ENCODE measurements around the gene RICTOR.

Gene RICTOR

DNA sequence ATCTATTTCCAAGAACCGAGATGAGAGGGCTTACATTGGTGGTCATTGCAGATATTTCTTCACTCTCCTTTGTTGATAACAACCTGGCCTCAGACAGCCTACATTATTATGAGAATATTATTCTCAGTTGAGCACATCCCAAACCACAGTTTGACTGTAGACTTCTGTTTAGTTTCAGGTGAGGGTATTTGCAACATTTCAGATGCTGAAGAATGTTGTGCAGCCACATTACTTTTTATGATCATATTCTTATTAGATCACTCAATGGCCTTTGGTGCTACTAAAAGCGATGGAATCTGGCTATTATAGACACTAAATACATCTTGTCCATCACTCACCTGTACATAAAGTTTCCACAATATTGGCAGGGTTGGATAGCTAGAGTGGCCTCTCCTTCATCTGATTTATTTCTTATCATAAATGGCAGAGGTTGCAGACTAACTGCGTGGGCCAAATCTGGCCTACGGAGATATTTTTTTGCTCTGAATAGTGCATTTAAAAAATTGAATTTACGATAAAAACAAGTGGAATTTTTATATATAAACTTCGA lies 26.2 kb upstream of the RICTOR start:
- DNase-seq (ENCODE audit: low spot score), result no peak

DNA sequence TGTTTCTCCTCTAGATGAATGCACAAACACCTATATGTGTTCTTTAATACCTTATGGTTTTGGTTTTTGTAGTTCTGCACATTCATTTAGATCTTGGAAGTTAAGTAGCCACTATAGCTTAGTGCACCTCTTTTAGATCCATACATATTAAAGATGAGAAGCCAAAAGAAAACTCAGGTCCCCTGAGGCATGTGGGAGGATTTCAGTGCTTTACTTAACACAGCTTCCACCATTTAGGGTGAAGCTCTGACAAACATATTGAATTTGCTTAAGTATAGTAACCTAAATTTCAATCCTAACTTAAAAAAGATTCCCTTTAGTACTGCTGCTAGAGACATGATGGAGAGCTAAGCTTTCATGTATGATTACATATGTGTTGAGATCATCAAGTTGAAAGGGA lies 25.6 kb upstream of the RICTOR start:
- no peak for DNase-seq (ENCODE audit: low spot score)

DNA sequence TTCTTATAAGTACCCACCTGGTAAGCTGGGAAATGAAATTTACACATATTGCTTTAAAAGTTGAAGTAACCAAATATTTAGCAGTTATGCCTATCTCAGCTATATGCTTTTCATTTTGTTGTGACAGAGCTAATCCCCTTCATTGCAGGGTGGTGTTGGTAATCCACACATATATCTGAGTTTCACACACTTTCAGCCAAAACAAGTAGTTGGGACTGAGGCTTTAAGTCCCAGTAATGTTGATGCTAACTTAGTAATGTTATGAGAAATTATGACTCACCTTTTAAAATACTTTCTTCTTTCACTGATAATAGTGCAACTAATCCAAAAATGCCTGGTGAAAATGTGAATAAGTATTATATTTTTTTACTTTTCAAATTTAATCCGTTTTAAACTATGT lies 19.2 kb upstream of the RICTOR start:
- DNase-seq (ENCODE audit: low spot score), result no peak

DNA sequence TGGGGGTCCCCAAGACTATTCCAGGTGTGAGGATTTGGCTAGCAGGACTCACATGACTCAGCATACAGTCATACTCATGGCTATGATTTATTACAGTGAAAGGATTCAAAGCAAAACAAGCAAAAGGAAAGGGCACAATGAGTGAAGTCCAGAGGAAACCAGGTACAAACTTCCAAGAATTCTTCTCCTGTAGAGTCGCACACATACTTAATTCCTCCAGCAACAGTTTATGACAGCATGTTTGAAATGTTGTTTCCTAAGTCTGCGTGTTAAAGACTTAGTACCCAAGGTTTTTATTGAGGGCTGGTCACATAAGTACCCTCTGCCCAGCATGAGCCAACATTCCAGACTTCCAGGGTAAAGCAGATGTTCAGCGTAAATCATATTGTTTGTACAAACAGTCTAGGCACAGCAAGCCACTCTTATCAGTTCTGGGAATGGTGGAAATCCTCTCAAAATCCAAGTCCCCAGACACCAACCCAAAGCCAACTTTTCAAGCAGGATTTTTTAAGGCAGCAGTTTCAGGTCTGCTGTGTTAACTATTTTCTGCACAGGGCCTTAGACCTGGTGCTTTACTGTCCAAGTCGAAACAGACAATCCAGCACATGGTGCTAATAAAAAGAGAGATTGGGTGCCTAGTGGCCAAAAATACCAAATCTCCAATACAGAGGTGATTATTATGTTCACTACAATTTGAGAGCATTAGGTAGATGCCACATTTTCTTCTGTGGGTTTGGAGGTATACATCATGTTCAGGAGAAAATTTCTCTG lies 18.6 kb upstream of the RICTOR start:
- no peak for DNase-seq (ENCODE audit: low spot score)

DNA sequence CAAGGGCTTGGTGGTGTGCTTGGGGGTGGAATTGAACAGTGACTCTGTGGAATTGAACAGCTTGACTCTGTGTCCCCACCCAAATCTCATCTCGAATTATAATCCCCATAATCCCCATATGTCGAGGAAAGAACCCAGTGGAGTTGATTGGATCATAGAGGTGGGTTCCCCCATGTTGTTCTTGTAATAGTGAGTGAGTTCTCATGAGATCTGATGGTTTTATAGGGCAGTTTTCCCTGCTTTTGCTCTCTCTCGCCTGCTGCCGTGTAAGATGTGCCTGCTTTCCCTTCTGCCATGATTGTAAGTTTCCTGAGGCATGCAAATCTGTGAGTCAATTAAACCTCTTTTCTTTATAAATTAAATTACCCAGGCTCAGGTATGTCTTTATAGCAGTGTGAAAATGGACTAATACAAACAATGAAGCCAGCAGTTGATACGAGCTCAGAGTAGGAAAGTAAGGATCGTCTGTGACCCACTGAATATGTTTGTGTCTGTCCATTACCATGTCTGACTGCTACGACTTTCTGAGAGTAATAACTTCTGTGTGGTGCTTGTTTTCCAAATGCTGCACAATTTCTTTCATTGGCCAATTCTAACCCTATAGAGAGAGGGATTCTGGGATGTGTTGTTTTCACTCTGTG lies 17.9 kb upstream of the RICTOR start:
- DNase-seq (ENCODE audit: low spot score), result no peak

DNA sequence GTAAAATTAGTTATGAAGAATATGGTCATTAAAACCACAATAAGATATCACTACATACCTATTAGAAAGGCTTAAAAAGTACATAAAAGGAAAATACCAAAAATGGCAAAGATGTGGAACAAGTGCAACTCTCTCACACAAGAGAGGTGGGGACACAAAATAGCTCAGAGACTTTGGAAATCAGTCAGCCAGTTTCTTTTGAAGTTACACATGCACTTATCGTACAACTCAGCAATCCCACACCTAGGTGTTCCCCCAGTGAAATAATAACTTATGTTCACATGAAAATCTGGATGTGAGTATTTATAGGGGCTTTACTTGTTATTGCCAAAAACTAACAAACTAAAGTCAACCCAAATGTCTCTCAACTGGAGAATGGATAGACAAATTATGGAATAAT lies 9.8 kb upstream of the RICTOR start:
- DNase-seq (ENCODE audit: low spot score), result no peak

DNA sequence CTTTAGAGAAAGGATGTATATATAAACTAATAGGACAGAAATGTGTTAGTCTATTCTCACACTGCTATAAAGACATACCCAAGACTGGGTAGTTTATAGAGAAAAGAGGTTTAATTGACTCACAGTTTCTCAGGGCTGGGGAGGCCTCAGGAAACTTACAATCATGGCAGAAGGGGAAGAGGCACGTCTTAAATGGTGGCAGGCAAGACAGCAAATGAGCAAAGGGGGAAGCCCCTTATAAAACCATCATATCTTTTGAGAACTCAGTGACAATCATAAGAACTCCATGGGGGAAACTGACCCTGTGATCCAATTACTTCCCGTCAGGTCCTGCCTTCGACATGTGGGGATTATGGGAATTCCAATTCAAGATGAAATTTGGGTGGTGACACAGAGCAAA lies 8.8 kb upstream of the RICTOR start:
- DNase-seq (ENCODE audit: low spot score), result no peak

DNA sequence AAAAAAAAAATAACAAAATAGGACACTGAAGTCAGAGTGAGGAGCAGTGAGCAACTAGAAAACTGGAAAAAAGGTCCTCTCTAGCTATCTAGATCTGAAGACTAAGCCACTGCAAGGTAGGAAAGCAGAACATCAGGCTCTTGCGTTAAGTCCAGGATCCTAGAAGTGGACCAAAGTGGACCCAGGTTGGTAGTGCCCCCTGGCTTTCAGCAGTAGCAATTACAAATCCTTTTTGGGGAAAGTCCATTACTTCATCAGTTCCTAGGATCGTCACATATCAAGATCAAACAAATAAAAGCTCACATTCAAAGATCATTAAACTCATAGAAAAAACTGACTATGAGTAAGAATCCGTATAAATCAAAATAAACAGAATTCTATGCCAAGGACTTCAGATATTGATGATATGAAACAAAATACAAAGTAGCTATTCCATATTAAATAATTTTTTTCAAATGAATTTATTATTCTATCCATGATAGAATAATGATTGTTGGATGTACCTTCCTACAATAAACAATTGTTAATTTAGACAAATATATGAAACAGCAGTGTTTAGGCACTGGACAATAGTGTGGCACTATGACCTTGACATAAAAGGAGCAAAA lies 6.5 kb upstream of the RICTOR start:
- peak; percentile 48 for DNase-seq (ENCODE audit: low spot score)

DNA sequence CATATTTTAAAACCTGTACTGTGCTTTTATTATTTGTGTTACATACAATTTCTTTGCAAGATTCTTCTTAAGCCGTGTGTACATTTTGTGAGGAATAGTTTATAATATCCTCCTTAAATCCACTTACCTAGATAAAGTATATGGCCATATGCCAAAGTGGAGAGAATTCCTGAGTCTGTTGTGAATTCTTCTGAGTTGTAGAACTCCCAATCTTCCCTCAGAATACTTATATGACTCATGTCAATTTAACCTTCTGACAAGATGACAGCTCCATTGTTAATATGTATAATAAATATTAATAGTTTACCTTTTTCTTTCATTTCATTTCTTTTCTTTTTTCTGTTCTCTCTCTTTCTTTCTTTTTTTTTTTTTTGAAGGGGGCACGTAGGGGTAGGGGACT lies 6.0 kb upstream of the RICTOR start:
- DNase-seq (ENCODE audit: low spot score), result no peak

DNA sequence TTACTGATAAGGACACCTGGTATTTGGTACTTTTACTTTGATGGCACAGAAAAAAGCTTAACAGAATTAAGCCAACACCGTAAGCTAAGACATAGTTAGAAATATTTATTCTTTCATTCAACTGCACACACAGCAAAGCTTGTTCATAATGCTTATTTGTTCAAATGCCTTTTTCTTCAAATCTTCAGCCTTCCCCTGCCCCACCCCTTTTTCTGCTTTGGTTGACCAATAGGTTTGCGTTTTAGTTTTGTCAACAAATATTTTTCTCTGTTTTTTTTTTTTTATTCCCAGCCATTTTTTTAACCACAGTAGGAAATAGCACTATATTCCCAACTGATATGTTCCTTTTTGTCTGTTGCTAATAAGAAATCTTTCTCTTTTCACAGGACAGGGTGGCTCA lies 4.9 kb upstream of the RICTOR start:
- no peak for DNase-seq (ENCODE audit: low spot score)

DNA sequence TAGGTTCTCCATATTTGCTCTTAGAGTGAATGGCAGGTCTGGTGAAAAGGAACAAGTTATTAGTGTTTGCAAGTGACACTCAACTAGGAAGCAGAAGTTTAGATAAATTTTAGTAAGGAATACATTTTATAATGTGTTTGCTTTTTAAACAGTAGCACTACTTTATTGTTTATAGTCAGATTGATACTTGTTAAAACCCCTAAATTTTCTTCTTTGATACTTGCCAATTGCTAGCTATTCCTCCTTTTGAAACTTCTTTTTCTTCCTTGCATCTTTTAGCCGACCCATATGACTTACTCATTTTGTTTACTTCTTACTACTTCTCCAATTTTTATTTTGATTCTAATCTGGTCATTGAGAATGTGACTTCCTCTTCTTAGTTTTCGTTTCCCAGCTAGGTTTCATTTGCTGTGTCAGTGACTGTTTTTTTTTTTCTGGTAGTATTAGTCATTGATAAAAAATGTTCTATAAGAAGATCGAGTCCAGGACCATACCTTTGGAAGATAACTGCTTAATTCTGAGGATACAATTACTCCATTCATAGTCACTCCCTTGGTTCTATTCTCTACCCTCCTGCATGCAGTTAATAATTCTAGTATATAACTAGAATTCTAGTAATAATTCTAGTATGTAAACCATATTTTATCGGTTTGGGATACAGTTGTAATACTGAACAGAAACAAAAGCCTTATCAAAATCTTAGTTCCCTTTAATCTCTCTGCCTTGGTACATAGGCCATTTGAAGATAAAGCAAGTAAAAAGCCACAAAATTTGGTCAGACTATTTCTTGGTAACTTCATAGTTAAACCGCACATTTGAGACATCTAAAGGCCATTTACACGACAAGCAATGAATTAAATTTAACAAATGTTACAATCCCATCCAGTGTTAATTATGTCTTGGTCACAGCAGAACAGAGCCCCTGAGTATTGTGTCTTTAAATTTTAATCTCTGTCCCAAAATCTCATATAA lies 2.8 kb upstream of the RICTOR start:
- DNase-seq (ENCODE audit: low spot score), result peak; percentile 64

DNA sequence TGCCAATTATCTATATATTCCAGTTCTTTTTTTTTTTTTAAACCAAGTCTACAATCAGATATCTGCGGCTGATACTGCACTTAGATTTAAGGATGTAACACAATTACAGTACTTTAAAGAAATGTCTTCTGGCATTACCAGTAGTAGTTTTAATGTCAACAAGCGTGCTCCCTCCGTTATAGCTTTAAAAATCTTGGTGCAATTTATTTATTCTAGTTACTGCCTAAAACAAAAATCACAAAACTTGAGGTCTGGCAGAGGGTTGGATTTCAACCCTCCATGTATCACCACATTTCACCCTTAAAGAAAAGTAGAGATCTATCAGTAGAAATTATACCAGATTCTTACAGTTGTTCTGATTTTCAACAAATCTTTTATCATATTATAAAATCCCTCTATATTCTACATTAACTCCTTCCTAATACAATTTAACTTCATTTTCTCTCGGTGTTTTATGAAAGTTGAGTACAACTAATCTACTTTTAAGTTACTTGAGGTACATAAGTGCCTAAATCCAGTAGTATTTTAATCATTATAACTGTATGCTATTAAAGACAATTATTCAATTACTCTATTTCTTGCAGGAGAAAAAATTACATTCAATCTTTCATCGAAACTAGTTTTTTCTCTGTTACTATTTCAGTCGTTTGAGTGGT lies 2.0 kb upstream of the RICTOR start:
- no peak for DNase-seq (ENCODE audit: low spot score)

DNA sequence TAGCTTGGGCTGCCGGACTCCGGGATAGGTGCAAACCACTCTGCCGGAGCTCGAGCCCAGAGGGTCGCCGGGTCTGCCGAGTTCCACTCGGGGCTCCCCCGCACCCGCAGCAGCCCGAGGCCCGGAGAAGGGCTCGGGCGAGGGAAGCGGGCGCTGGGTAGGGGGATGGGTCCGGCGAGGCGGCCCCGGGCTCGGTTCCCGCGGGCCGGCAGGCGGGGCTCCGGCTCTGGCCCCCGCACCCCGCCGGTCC lies 507 bp downstream of the RICTOR start:
- DNase-seq (ENCODE audit: low spot score), result no peak

DNA sequence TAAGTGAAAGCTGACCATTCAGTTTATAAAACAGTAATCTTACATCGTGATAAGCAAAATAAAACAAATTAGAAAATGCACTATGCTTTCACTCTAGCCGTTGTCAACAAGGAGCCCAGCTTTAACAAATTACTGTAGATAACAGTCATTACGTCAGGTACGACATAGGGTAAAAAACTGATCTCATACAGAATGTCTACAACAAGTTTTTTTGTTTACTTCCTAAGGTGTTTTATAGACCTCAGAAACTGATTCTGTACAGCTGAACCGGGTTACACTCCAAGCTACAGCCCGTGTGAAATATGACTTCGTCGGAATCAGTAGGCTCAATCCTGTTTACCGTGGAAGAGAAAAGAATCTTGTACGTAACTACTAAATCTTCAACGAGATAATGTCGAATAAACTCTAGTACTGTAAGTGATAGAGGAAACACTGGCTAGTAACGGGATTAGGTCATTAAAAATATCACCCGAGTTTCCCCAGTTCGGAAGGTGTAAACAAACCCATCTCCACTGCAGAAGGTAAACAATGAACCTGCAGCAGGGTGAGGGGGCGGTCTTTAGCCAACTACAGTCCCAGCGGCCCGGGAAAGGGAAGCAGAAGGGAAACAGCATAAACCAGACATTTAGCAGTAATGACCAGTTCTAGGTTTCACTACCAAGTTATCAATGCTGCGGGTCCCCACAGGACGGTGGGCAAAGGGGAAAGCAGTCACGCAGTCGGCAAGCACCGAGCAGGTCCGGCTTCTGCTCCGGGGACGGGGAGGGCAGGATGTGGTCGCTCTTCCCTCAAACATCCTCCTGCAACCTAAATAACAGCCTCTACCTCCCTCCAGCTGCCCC lies 1.1 kb downstream of the RICTOR start:
- no peak for DNase-seq (ENCODE audit: low spot score)

DNA sequence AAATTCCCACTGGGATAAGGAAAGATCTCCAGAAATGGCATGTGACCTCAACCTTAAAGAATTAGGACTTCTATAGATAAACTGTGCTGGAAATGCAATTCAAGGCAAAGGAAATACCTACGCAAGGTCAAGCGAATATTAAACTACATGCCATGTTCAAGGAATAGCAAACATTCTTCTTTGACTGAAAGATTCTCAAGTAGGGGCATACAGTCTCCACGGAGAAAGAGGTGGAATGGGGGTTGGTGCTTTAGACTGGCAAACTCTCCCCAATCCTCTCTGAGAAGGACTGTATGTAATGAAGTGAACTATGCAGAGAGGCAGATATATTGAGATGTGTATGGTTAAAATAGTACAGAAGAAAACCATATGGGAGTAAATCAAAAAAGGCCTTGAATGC lies 6.1 kb downstream of the RICTOR start:
- DNase-seq (ENCODE audit: low spot score), result no peak

DNA sequence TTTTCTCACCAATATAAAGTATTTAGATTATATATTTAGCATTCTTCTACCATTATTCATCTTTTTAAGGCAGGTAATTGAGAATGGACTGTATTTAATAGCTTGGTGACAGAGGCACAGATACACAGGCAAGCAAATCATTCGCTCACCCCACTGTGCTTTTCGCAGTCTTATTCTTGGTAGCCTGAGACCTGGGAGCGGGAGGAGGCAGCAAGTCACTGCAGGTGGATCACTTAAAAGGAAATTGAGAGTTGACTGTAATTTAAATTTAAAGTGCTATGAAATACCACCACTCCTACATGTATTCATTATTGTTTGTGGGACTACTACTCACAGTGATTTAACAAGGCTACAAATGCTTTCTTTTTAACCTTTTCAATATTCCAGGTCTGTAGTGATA lies 9.7 kb downstream of the RICTOR start:
- DNase-seq (ENCODE audit: low spot score), result no peak

DNA sequence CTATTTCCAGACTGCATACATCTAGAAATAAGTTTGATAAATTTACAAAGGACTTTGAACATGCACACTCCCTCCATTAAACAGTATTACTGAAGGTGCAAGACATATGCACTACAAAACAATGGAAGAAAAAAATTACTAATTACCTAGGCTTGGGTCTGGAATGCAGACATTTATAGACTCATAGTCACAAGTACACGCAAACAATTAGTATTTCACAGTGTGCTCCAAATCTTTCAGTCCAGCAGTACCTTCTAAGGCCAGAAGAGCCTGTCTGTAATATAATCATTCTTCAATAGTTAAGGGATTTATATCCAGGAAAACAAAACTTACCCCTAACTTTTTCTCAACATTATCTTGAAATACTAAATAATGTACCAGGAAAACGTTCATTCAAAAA lies 11.2 kb downstream of the RICTOR start:
- no peak for DNase-seq (ENCODE audit: low spot score)

DNA sequence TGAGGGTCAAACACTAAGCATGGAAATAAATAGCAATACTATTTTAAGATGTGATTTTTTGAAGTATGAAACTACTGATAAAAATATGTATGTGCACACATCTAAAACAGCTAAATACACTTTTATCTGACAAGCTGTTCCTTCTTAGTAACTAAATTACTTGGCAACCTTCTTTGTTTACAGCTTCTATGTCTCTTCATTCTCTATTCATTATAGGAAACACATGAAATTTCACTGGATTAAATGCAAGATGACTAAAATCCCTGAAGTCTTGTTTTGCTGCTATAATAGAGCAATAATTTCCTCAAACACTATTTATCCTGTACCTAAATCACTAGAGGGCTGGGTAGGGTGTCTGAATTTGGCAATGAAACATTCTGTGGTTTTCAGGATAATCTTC lies 11.7 kb downstream of the RICTOR start:
- DNase-seq (ENCODE audit: low spot score), result no peak

DNA sequence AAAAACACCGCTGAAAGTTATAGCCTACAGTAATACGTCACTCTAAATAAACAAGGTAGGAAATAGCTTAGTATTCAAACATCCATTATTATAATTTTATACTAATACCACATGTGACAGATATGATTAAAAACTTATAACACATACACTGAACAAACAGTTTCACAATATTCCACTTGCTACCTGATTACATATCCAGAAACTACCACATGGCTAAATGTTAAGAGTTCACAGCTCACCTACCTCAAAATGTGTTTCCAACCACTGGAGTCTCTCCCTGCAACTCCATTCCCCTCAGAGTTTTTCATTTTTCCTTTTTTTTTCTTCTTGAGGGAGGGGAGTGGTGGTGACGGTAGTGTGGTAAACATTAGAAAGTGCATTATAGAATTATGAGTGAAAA lies 12.1 kb downstream of the RICTOR start:
- DNase-seq (ENCODE audit: low spot score), result no peak

DNA sequence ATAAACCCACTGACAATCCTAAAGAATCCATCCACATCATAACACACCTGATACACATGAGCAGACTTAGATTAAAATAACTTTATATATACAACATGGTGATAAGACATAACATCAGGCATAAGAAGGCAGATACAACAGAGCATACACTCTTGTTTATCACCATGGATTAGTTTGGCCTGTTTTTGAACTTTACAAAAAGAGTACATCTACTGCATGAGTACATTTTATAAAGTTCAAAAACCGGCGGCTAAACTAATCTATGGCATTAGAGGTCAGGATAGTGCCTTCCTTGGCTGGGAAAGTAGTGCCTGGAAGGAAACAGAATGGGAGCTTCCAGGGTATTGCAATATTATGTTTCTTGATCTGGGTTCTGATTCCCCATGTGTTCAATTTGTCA lies 15.1 kb downstream of the RICTOR start:
- no peak for DNase-seq (ENCODE audit: low spot score)
